GM12878 (cell line): ENCODE results near the gene ACTL6A.

Experiments
- CTCF ChIP-seq, 3 experiments: IDR thresholded peaks in 2 of 3; conservative IDR thresholded peaks in 1 of 3; 2 replicates each; pipeline ENCODE4 v1.5.1; 2011; ENCODE audit warnings: low read depth in 3 of 3, low read length in 3 of 3, mild to moderate bottlenecking in 3 of 3, control low read depth in 2 of 3, moderate library complexity in 2 of 3, inconsistent platforms in 1 of 3, mixed read lengths in 1 of 3; ENCODE audit not compliant: control insufficient read depth in 2 of 3, insufficient read depth in 1 of 3; ENCODE audit errors: extremely low read depth in 1 of 3
- FOXM1 ChIP-seq: IDR thresholded peaks from 2 replicates; pipeline ENCODE4 v1.6.1; 2012; ENCODE audit warnings: low read depth, mild to moderate bottlenecking, inconsistent platforms, low read length, moderate library complexity
- HDAC6 ChIP-seq: fragments of 200-600 bp; sonication (generic); IDR thresholded peaks from one replicate; pipeline ENCODE4 v1.8.0; 2017; ENCODE audit warnings: antibody characterized with exemption; ENCODE audit not compliant: unreplicated experiment
- LARP7 ChIP-seq: fragments of 450-650 bp; IDR thresholded peaks from 2 replicates; pipeline ENCODE4 v1.6.1; 2017; ENCODE audit warnings: mild to moderate bottlenecking
- POLR2A ChIP-seq: IDR thresholded peaks from 2 replicates; pipeline ENCODE4 v1.6.1; 2011; ENCODE audit warnings: low read depth, mild to moderate bottlenecking, low read length
- POLR2AphosphoS5 ChIP-seq: IDR thresholded peaks from 2 replicates; pipeline ENCODE4 v1.6.1; 2011; ENCODE audit warnings: mild to moderate bottlenecking, low read length, inconsistent platforms
- RELA ChIP-seq: fragments of 450-650 bp; IDR thresholded peaks from 2 replicates; pipeline ENCODE4 v1.8.0; 2014; ENCODE audit warnings: borderline replicate concordance; ENCODE audit not compliant: partially characterized antibody
- RFX5 ChIP-seq: IDR thresholded peaks from 2 replicates; pipeline ENCODE4 v1.6.1; 2011; ENCODE audit warnings: low read depth, low read length, improper control_type of control experiment
- SIN3A ChIP-seq: IDR thresholded peaks from 2 replicates; pipeline ENCODE4 v1.6.1; 2012; ENCODE audit warnings: low read depth, low read length, improper control_type of control experiment
- SPI1 ChIP-seq: IDR thresholded peaks from 2 replicates; pipeline ENCODE4 v1.6.1; 2011; ENCODE audit warnings: low read depth, mild to moderate bottlenecking, low read length, moderate library complexity, borderline replicate concordance; ENCODE audit not compliant: insufficient read depth
- TCF7 ChIP-seq: IDR thresholded peaks from 2 replicates; pipeline ENCODE4 v1.6.1; 2014; ENCODE audit warnings: antibody characterized with exemption, borderline replicate concordance
- YY1 ChIP-seq: IDR thresholded peaks from 2 replicates; pipeline ENCODE4 v1.6.1; 2011; ENCODE audit warnings: low read depth, mild to moderate bottlenecking, low read length

- TF ChIP-seq CTCF (IDR thresholded peaks at IDR 0.05 in 2 of 3, conservative IDR thresholded peaks at IDR 0.05 in 1 of 3; ENCODE audit: control insufficient read depth in 2 of 3, extremely low read depth in 1 of 3, insufficient read depth in 1 of 3, low read depth in 3 of 3, low read length in 3 of 3) (no peak), RFX5 (no peak), LARP7 (no peak), YY1 (no peak), RELA (no peak), POLR2AphosphoS5 (no peak), HDAC6 (no peak), SIN3A (no peak), FOXM1 (no peak), POLR2A (no peak), TCF7 (no peak), SPI1 (no peak)
Measured at GRCh38 chr3:179528772-179529171, 34.0 kb upstream of the ACTL6A start.
